GM18526 (cell line): Measurements from ENCODE around the gene MTA1.
A peak's percentile ranks its signal among the peaks of the same experiment; 100 is the strongest.

Source experiments
- POLR2A ChIP-seq: IDR thresholded peaks from 3 replicates; pipeline ENCODE4 v1.6.1; 2011; ENCODE audit not compliant: insufficient read length; ENCODE audit errors: extremely low read depth

The MTA1 gene

DNA sequence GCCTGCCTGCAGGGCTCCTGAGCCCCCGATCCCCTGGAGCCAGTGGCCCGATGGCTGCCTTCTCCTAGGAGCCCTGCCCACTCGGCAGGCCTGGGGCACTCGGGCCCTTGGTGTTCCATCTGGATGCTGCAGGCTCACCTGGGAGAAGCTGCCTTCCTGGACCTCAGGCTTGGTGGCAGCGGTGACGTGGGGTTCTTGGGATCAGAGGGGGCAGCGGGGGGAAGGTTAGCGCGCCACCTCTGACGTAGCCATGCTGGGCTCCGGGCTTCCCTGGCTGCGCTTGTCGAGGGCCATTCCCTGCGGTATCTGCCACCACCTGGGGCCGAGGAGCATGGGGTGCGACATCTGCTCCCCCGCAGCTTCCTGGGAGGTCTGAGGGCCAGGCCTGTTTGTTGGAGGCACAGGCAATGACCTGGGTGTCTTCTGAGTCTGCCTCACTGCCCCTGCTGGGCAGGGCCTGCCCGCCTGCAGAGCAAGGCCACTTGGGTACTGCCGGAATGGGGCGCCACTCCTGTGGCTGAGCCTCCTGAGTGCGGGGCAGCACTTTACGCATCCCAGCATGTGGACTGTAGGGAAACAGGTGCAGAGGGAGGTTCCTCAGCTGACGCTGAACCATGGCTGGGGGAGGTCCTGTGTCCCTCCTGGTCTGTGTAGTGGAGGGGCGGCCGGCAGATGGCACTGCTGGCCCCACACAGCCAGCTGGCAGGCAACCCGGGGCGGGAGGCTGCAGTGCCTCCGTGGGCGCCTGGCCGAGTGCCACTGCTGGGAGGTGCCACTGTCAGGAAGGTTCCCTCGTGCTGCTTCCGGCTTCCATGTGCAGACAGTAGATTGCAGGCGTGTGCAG is 20.3 kb downstream of the MTA1 start:
- TF ChIP-seq POLR2A: no peak

DNA sequence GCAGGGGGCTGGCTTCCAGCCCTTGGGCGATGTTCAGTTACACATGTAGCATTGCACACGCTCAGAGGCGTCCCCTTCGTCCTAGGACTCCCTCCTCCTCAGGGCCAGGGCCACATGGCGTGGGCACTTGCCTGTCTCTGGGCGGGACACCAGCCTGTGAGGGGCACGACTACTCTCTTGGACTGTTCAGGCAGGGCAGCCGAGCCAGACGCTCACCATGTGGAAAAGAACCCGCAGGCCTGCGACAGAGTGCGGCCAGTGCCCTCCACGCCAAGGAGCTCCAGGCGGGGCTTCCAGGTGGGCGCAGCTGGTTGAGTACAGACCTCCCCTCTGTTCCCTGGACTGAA is 20.9 kb downstream of the MTA1 start:
- TF ChIP-seq POLR2A: no peak

DNA sequence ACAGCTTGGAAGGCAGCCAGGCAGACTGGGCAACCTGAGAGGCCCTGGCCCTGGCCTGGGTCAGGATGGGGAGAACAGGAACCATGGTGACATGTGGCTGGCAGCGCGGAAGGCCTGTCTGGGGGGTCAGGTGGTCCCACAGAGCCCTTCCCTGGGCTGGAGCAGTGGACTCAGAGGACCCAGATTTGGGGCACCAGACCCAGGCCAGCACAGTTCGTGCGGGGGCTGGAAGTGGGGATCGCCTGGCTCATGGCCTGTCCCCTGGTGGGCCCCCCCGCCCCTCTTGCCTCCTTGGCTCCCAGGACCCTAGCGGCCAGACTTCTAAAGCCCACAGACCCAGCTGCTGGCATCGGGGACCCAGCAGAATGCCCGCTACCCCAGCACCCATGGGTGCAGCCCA is 21.4 kb downstream of the MTA1 start:
- no peak for TF ChIP-seq POLR2A

DNA sequence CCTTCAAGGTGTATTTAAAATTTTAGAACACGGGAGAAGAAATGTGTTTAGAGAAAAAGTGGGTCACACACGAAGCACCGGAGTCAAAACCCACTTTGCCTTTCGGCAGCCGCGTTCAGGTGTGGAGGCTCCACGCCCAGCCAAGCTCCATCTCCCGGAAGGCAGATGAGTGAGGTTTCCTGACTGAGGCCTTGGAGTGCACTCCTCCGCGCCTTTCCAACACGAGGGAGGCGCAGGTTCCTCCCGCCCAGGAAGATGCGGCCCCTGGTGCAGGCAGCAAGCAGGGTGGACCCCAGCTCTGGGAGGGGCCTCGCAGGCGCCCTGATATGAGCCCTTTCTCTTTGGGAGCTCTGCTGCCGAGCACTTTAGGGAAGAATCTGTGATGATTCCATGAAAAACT is 22.5 kb downstream of the MTA1 start:
- TF ChIP-seq POLR2A: no peak

DNA sequence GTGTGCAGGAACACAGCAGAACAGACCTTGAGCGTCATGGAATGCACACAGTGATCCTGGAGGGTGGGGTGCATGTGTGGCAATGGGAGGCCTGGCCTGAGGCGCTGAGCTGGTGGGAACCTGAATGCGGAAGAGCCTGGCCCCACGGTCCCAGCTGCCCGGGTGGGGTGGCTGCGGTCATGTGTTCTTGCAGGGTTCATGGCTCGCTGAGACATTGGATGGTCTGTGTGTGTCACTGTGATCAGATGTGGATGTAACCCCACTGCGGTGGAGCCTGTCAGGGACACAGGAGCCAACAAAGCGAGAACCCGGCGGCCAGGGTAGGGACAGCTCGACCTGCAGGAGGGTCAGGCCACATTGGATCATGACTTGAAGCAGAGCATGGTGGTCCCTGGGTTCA is 23.2 kb downstream of the MTA1 start:
- no peak for TF ChIP-seq POLR2A

DNA sequence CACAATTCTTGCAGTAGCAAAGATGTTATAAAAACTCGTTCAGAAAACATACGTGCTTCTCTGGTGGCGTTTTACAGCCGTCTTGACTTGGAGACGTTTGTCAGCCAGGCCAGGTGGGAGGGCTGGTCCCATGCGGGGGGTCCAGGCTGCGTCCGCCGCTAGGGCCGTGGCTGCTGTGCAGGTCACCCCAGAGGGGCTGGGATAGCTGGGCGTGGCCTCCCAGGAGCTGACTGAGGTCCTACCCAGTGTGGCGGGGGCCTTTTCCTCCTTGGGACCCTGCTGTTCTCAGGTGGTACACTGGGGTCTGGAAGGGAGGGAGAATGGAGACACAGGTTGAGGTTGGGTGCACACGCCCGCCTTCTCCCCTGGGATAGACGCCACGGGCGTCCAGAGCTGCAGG is 25.2 kb downstream of the MTA1 start:
- peak; percentile 14 for TF ChIP-seq POLR2A

DNA sequence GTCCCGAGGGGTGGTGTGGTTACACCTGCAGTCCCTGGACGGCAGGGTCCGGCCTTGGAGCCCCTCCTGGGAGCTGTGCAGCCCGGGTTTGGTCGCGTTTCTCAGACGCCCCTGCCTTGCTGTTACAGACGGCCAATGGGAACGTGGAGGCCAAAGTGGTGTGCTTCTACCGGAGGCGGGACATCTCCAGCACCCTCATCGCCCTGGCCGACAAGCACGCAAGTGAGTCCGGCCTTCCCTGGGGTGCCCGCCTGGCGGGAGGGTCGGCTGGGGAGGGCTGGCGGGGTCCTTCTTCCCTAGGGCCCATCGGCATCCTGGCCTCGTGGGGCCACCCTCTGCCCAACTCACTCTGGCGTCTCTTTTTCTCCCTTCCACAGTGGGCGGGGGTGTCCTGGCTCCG is 25.7 kb downstream of the MTA1 start:
- no peak for TF ChIP-seq POLR2A

DNA sequence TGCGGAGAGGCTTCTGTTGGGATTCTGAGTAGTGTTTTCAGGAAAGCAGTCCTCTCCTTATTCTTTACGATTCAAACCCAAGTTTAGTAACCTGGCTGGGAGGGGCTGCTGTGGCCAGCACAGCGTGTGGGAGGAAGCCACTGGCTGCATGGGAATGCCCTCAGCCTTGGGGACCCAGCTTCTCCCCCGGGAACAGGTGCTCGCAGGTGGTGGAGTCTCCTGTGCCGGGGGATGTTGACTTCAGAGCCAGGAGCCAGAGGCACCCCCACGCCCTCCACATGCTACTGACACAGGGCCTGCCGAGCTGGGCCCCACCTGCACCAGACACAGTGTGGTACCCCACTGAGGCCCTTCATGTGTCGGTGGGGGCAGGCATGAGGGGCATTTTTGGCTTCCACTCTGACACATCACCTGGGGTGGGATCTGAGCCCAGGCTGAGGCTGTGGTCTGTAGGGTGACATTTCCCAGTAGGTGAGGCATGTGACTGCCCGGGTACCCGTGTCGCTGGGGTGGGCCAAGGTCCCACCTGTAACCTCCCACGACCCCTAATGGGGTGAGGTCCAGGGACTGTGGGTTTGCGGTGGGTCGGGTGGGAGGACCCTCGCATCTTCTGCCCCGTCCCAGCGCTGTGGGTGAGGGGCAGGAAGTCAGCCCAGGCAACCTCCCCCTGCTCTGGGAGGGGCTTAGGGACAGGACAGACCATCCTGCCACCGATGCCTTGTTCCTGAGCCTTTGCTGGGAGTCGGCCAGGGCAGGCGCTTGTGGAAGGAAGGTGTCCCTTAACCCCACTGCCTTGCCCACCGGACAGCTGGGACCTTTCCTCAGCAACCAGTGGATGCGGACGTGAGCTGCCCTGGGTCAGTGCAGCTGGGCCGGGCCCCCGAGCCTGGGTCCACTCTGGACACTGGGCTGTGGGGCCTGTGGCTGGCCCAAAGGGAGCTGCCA is 26.5 kb downstream of the MTA1 start:
- TF ChIP-seq POLR2A: no peak

DNA sequence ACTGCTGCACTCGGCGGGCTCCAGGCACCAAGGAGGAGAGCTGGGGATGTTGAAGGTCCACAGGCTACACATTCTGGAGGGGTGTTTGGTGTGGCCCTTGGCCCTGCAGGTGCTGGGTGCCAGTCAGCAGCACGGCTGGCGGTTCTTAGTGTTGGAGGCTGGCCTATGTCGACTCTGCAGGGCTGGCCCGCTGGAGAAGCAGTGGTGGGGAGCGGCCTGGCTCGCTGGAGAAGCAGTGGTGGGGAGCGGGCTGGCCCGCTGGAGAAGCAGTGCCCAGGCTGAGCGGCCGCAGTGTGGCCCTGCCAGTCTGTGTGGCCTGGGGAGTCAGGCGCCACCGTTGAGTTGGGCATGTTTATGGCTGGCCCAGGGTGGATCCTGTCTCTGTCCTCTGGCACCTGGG is 27.3 kb downstream of the MTA1 start:
- no peak for TF ChIP-seq POLR2A

DNA sequence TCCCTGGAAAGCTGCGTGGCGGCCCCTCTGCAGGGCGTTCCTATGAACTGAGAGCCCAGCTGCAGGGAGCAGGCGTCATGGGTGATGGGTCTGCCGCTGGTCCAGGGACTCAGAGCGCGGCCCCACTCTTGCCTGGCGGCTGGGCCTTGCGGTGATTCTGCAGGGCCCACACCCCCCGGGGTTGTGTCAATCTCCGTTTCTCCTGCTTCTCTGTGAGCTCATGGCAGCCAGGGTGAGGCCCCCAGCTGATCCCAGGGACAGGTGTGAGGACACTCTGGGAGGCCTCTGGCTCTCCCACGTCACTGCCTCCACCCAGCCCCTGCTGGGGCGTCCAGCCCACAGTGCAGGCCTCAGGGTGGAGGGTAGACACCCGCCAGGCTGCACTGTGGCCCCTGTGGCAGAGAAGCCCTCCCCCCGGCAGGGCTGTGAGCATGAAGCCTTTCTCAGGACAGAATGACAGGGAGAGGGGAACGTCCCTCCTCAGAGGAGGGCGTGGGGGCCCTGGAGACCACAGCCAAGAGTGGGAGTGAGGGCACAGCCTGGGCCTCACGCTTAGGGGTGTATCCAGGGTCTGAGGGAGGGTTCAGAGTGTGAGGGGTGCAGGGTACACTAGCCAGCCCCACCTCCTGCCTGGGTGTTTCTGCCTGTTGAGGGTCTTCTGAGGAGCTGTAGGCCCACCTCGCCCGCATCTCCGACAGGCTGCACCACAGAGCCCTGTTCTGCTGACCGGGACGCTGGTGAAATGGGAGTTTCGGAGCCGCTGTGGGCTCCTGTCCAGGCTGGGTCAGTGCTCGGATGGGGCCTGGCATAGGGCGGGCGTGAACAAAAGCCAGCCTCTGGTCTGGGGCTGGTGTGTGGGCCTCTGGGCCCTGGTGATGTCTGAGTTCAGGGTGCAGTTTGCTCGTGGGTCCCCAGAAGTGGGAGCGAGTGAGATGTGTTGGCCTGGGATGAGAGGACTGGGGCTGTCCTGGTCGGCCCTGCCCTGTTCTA is 28.3 kb downstream of the MTA1 start:
- no peak for TF ChIP-seq POLR2A

DNA sequence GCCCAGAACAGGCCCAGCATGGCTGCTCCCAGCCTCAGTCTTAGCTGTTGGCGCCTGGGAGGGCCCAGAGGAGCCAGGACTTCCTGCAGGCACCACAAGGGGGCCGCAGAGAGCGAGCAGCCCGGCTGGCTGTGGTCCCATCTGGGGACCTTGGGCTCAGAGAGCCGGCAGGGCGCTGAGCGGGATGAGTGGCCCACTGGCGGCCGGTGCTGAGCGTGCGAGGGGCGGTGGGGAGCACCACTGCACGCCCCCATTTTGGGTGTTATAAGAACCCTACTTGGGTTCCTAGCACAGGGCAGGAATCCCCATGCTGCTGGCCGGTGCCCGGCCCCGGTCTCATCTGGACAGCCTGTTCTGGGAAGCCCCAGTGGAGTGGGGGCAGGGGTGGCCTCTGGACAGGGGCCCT is 29.1 kb downstream of the MTA1 start:
- TF ChIP-seq POLR2A: no peak

DNA sequence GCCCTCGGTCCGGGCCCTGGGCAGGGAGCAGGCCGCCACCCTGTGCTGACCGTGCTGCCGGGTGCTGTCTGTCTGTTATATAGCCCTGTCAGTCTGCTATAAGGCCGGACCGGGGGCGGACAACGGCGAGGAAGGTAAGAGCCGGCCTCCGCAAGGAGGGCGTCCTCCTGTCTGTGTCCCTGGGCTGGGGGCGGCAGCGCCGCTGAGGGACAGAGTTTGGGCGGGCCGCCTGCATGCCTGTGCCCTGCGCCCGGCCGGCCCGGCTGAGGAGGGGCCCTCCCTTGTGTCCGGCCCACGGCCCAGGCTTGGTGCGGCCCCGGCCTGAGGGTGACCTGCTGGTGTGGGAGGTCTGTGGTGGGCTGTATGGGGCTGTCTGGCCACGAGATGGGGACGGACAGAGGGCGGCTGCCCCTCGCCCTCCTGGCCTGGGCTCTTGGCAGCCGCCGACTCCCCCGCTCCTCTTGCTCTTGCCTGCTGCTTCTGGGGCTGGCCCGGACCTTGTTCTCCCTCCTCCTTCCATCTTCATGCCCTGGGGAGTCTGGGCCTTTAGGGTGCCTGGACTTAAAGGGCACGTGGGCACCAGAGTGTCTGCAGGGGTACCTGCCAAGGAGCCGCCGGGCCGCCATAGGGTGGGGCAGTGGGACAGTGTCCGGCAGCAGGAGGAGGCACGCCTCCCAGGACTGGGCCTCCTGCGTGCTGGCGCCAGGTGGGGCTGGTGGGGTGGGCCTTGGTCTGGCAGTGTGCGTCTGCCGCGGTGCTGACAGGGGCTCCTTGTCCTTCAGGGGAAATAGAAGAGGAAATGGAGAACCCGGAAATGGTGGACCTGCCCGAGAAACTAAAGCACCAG is 29.9 kb downstream of the MTA1 start:
- TF ChIP-seq POLR2A: no peak

DNA sequence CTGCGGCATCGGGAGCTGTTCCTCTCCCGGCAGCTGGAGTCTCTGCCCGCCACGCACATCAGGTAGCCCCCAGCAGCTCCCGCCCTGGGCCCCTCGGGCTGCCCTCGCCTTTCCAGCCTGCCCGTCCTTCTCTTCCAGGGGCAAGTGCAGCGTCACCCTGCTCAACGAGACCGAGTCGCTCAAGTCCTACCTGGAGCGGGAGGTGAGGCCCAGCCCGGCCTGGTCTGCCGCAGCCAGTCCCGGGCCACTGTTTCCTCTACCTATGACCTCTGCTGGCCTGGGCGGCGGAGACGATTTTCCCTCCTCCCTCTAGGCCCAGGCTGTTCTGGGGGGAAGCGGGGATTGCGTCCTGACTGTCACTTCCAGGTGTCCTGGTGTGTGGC is 30.5 kb downstream of the MTA1 start:
- TF ChIP-seq POLR2A: no peak

DNA sequence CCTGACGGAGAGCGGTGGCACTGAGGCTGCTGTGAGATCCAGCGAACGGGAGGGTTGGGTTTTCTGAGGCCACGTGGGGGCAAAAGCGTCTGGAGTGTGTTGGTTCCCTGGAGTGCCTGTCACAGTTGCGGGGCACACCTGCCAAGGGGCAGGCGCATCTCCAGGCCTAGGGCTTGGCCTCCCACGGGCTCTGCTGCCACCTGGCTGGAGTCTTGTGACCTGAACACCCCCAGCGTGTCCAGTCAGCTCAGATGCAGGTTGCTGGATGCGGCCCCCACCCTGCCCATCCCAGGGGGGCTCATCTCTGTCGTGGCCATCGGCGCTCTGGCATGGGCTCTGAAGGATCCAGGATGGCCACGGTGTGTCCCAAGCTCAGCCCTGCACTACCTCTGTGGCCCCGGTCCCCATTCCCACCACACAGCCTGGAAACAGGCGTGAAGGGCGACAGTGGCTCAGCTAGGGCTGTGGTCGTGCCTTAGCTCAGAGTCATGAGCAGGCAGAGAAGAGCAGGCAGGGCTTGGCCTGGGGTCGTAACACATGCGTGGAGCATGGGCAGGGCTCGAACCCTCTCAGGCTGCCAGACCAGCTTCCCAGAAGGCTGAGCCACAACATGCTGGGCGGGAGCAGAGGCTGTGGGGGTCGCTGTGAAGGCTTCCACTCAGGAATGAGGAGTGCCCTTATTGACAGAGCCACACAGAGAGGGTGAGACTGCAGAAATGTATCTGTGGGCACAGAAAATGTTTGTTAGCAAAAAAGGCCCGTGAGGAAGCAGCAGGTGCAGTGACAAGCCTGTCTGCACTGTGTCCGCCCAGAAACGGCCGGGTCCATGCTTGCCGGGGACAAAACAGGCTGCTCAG is 31.5 kb downstream of the MTA1 start:
- TF ChIP-seq POLR2A: no peak

DNA sequence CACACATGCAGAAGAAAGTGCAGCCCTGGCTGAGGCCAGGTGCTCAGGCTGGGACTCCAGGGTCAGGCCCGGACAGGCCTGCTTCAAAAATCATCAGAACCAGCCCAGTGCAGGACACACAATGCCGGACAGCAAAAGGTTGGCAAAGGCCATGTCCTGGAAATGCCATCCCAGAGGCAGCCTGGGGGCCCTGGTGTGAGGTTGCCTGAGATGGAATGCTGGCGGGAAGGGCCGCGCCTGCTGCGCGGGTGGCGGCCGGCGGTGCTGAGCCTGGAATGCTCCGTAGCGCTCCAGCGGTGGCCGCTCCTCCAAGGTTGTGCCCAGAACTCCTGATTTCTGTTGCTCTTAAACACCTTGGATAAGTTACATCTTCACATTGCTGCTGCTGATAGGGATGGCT is 33.3 kb downstream of the MTA1 start:
- TF ChIP-seq POLR2A: no peak
